ENCODE results near the gene BHLHE23.
"Not testable (repeated sequence)": the region's sequence is repeated elsewhere in the genome, so short reads cannot be mapped to it uniquely, and the experiment has no call there.

BHLHE23 gene

DNA sequence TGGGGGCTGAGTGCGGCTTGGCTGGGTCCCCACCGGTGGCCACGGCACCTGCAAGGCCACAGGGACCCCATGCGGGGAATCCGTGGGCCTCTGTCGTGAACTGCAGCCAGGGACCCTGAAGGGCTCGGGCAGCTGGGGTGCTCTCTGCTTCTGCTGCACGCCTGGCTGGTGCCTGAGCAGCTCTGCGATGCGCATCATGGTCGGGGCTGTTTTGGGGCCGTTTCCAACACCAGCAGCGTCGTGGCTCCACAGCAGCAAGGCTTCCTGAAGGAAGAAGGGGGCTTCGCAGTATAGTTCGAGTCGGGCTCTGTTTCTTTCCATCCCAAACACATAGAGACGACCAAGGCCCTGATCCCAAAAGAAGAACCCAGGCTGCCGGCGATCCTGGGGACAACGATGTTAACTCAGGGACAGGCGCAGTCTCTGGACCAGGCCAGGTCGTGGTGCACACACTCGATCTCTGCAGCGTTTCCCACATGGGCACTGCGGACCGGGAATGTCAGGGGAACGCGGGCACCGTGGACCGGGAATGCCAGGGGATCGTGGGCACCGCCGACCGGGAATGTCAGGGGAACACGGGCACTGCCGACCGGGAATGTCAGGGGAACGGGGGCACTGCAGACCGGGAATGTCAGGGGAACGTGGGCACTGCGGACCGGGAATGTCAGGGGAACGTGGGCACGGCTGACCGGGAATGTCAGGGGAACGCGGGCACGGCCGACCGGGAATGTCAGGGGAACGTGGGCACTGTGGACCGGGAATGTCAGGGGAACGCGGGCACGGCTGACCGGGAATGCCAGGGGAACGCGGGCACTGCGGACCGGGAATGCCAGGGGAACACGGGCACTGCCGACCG is 36.8 kb upstream of the BHLHE23 start:
- no peak for DNase-seq (ENCODE audit: low read depth)

DNA sequence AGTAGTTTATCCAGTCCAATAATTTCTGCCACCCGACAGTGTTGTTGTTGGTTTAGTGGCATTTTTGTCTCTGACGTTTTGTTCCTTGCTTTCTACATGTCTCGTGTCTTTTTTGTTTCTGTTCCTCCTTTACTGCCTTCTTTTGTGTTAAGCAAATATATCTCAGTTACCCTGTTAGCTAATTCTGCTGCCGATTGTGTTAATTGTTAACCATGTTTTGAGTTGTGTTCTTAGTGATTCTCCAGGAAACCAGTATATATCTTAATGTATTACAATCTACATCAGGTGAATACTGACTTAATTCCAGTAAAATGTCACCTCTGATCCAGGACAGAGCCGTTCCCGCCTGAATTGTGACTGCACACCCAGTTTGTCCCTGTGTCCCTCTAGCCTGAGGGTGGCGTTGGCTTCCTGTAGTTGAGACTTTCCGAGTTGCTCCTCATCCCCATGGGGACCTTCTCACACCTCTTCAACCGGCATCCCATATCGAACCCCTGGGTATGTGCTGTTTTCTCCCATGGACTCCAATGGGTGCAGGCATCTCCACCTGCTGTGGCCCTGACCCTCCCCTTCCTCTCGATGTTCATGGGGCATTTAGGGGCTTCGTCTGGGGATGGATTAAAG is 35.8 kb upstream of the BHLHE23 start:
- no peak for DNase-seq (ENCODE audit: low read depth)

DNA sequence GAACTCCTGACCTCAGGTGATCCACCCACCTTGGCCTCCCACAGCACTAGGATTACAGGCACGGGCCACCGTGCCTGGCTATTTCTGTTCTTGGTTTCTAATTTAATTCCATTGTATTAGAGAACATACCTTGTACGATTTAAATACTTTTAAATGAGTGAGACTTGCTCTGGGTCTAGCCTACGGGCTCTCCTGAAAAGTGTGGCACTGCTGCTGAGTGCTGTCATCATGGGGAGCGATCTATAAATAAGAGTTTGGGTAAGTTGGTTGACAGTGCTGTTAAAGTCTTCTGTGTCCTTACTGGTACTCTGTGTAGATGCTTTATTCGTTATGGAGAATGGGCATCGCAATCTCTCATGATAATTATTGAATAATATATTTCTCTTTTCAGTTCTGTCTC is 35.0 kb upstream of the BHLHE23 start:
- no peak for DNase-seq (ENCODE audit: low read depth)

DNA sequence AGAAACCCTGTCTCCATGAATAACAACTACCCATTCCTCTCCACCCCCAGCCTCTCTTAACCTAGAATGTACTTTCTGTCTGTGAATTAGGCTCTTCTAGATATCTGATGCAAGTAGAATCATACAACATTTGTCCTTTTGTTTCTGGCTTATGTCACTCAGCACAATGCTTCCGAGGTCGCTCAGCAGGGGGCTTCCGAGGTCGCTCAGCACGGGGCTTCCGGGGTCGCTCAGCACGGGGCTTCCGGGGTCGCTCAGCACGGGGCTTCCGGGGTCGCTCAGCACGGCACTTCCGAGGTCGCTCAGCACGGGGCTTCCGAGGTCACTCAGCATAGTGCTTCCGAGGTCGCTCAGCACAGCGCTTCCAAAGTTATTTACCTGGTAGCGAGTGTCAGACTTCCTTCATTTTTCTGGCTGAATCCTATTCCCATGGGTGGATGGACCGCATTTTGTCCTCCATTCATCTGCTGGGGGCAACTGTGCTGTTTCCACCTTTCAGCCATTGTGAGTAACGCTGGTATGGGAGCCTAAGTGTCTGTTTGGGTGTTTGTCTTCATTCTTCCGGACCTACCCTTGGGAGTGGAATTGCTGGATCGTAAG is 31.0 kb upstream of the BHLHE23 start:
- no peak for DNase-seq (ENCODE audit: low read depth)

DNA sequence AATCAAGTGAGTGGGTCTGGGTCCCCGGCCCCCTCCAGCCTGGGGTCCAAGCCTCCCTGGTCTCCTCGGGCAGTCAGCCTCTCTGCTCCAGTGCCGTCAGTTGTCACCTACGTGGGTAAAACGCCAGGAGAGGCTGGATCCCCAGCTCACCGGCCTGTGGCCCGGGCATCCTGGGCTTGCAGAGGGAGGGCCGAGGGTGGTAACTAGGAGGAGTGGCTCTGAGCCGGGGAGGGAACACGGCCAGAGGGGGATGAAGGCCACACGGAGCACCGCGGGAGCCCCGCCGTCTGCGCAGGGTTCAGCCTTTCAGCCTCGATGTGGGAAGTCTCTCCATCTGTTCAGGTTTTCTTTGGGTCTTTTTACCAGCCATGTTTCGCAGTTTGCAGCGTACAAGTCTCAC is 29.5 kb upstream of the BHLHE23 start:
- no peak for DNase-seq (ENCODE audit: low read depth)

DNA sequence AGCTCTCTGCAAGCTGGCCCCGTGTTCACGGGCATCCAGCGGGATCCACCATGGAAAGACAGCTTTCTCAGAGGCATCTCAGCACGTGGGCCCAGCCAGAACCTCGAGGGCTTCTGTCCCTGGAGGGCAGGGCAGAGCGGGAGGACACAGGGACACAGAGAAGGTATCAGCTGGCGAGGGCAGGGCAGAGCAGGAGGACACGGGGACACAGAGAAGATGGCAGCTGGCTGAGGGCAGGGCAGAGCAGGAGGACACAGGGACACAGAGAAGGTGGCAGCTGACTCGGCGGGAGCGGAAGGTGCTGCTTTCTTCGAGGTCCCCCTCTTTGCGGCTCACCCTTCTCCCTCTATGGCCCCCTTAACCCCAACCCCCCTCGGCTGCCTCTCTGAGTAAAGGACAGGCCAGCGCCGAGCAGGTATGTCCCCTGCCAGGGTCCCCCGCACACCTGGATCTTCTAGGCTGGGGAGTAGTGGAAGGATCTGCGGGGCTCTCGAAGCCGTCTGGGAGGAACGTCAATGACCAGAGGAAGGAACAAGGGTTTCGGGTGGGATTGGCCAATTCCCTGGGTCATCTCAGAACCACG is 28.9 kb upstream of the BHLHE23 start:
- no peak for DNase-seq (ENCODE audit: low read depth)

DNA sequence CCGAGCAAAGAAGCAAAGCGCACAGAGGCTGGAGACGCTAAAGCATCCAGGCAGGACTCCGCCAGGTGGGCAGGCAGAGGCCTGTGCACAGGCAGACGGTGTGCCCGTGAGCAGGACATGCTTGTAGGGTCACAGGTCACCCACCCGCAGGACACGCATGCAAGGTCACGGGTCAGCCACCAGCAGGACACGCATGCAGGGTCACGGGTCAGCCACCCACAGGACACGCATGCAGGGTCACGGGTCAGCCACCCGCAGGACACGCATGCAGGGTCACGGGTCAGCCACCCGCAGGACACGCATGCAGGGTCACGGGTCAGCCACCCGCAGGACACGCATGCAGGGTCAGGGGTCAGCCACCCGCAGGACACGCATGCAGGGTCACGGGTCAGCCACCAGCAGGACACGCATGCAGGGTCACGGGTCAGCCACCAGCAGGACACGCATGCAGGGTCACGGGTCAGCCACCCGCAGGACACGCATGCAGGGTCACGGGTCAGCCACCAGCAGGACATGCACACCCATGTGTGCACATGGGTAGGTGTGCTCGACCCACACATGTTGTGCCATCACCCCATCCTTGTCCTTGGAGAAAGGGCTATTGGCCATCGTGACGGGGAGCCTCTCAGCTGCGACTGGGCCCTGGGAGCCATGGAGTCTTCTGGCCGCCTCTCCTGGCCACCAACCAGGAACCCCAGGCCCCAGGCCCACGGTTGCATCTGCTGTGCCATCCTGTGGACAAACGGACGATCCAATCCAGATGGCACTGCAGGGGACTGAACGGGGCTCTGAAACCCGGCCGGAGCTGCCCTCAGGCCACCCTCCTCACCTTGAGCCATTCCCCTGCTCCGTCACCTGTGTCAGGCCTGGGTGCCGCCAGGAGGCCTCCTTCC is 28.2 kb upstream of the BHLHE23 start:
- not testable (repeated sequence) for DNase-seq (ENCODE audit: low read depth)

DNA sequence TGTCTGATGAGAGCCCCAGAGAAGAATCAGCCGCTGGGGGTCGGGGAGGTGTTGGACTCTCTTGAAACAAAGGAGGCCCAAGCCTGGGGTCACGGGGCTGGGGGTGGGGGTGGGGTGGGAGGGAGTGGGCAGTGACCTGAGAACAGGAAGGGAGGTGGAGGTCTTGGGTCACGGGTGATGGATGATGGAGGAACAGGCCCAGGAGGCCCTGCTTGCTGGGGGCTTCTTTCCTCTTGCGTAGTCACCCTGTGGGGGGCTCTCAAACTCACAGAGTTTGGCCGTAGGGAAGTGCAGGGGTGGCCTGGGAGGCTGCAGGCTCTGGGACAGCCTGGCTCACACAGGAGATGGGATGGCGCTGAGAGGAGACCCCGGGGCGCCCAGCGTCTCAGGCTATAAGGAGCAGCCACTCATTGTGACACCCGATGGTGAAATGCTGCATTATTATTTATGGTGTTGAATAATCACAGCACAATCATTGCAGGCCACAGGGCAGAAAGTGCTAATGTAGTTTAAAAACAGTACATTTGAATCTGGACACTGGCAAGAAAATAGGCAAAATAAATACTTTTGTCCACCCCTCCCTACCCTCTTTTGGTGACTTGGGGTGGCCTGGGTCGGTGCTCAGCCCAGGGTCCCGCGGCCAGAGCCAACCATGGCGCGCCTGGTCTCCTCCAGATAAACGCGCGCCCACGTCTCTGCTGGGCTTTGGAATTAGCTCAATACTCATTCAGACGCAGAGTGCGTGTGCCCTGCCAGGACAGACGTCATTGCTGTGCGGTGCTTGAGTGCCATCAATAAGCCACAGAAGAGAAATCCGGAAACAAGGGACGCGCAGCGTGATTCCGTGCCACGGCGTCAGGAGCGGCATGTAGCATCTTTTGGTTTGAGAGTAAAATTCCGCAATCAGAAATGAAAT is 27.3 kb upstream of the BHLHE23 start:
- no peak for DNase-seq (ENCODE audit: low read depth)

DNA sequence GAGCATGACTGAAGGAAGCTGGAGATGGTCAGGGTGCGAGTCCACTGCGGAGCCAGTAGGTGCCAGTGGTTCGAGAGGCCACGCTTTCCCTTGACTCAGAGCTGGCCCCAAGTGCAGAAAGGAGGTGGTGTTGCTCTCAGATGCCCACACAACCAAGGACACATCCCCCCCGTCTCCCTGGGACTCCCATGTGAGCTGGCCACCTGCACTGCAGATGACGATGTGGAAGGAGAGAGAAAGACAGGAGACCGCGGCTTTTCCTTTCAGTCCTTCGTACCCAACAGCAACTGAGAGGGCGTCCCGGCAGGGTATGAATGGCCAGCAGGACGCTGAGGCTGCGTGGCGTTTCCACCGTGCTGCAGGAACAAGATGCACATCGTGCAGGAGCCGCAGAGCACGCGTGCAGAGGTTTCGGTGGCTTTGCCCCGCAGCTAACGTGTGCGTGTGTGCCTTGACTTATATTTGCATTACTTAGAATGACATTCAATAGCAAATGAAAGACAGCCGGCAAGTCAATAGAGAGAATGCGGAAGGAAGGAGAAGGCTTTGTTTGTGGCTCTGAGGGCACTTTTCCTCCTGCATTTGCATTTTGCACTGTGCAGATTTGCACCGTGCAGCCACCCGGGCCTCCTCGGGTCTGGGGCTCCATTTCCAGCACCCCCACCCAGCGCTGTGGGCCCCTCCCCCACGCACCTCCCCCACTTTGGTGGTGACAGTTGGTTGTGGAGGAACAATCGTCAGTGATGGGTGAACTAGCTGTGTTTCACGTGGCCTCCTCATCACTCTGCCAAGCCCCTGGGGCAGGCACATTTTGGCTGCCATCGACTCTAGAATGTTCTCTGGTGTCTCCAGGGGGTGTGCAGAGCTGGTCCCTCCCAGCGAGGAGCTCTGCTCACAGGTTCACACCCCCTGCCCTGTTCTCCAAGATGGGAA is 26.4 kb upstream of the BHLHE23 start:
- DNase-seq (ENCODE audit: low read depth): no peak

DNA sequence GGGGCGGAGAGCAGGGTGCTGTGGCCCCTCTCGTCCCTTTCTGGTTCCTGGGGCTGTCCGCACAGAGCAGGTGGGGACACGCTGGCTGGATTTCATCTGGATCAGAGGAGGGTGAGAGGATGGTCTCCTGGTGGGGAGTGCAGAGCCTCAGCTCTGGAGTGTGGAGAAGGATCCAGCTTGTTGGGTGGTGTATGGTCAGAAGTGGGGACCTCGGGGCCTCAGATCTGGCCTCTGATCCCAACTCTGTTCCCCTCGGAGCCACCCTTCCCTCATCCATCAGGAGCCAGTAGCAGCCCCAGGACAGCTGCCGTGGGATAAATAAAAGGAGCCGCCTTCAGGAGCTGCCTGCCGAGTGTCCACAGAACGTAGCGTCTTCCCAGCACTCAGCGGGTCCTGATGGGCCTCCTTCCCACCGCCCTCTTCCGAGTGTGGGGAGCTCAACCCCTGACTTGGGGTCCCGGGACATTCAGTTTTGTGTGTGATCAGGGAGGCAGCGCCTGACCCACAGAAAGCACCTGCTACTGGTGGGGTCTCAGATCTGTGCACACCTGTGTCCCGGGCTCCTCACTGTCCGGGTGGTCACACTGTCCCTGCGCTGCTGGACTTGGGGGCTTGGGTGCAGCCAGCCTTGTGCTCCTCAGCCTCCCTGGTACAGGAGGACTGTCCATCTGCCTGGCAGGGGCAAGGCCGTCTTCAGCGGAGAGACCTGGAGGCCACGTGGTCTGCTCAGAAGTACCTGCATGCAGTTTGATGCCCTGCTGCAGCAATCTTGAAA is 25.4 kb upstream of the BHLHE23 start:
- DNase-seq (ENCODE audit: low read depth): no peak

DNA sequence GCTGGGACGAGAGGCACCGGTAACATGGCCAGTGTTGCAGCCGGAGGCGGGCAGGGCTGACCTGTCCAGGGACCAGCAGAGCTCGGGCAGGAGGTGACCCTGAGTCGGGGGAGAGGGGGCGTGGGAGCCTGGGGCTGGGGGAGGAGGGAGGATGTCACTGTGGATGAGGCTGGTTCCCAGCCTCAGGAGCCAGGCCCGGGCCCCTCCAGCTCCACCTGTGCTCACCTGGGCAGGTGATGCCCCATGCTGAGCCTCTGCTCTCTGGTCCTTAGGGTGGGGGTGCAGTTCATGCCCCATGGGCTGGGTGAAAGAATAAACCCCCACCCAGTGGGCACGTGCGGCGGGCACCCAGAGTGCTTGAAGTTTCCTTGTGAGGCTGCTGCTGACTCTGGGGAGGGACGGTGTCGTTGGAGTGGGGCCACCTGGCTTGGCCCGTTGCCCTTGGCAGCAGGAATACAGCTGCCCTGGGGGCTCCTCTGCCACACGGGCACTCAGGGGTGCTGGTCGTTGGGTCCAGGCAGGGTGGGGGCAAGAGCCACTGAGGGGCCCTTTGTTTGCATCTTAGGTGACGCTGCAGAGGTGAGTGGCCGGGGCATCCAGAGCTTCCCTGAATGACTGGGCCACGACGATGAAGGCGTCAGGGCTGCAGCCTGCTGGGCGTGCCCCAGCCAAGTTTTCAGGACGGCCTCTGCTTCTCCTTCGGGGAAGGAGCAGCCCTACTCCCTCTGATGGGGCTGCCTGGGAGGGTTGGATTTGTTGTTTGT is 24.7 kb upstream of the BHLHE23 start:
- DNase-seq (ENCODE audit: low read depth): no peak

DNA sequence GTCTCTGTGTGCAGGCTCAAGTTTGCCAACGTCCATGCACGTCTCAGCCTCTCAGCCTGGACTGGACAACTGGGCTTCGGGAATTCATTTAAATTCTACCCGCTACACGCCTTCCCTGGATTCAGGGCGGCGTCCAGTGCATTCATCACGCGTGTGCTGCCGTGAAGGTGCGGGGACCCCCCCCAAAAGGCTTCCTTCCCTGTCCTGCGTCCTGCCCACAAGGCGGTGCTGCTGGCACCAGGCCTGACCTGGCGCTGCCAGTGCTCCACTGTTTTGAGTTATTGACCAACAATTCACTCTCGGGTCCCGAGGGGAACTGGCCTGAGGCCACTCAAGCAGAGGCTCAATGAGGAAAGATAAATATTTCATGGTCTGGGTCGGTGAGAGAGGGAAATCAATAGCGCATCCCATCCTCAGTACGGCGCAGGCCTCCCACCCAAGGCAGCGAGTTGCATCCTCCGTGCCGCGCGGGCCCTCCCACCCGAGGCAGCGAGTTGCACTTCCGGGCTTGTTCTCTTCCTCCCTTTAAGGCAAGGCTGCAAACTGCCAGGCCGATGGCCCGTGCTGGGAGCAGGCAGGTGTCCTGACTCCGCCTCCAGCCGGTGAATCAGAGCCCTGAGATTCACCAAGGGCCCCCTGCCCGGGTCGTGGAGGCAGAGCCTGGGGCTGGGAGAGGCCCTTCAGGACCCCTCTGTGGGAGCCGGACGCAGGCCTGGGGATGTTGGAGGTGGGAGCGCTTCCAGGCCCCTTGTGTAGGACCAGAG is 22.8 kb upstream of the BHLHE23 start:
- DNase-seq (ENCODE audit: low read depth): no peak

DNA sequence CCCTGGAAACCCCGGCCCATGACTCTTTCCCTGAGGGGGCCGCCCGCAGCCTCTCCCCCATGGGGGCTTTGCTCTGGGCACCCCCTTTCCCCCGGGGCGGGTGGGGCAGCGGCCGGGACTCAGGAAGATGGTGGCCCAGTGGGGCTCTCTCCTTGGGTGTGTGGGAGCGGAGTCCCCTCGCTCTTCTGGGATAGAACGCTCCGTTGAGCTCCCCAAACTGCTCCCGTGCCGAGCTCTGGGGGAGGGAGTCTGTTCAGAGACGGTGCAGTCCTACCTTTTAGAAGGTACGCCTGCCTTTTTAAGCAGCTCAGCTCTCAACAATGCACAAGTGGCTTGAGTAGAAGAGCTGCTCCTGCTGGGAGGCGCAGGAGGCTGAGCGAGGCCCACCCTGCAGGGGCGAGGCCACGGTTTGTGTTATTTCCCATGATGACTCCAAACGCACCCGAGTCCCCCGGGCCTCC is 21.7 kb upstream of the BHLHE23 start:
- no peak for DNase-seq (ENCODE audit: low read depth)

DNA sequence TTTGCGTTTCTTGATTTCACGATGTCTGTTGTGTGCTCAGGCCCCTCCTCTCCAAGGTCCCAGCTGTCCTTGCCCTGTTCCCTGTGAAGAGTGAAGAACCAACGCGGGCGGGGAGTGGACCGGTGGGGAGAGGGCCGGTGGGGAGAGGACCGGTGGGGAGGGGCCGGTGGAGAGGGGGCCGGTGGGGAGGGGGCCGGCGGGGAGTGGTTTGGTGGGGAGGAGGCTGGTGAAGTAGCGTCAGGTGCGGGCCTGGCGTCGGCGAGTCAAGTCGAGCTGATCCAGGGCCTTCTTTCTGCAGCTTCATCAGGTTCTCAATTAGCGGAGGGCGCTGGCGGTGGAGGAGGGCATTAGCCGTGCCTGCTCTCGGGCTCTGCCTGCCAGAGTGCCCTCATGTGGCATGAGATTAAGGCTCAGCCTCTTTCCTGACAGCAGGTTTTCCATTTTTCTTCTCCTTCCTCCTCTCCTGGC is 21.2 kb upstream of the BHLHE23 start:
- DNase-seq (ENCODE audit: low read depth): no peak

DNA sequence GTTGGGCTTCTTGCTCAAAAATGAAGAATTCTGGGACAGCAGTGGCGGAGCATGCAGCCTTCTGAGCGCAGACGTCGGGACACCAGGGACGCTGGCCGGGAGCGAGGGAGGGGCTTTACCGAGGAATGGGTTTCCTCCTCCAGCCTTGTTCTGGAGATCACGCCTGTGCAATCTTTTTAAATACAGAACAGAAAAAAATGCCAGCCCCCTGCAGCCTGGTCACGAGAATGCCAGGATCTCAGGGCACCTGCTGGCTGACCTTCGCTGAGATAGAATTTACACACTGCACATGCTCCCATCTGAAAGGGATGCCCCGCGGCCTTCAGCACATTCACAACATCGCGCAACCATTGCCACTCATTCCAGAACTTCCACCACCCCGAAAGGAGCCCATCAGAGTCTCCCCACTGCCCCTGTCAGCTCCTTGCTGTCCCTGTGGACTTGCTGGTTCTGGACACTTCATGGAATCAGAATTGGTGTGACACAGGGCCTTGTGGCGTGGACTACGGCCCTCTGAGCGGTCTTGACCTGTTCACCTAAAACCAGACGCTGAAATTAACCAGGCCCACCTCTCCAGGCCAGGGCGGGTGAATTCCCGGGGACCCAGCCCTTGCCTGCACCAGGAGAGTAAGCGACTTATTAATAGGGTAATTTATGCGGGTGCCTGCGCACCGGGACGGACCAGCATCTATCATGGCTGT is 20.6 kb upstream of the BHLHE23 start:
- no peak for DNase-seq (ENCODE audit: low read depth)

DNA sequence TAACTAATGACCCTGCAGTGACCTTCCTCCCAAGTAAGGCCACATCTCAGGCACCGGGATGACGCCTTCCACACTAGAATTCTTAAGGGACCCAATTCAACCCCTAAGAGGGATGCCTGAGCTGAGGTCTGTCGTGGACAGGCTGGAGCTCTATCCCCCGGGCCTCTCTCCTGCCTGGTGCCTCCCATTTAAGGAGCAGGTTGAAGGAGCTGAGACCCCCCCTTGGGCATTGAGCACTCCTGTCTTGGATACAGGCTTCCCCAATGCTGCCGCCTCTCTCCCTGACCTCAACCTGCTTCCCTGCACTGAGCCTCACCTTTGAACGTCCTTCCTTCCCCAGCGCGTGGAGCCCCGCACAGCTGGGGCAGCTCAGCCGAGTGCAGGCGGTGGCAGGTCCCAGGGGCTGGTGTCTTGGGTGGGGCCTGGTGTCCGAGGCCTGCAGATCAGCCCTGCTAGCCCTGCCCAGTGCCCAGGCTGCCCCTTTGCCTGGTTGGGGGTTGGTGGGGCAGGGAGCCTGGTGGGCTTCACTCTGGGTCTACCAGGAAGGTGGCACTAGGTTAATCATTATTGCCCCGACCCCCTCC is 19.9 kb upstream of the BHLHE23 start:
- no peak for DNase-seq (ENCODE audit: low read depth)

Data from stimulated activated CD8-positive, alpha-beta memory T cell treated with anti-CD3 and anti-CD28 coated beads, Interleukin-12 subunit alpha, Interleukin-12 subunit beta, amount 100 ng/mL, for 4 hours (primary cell).